NCI-H2107 (cell line): ENCODE data around the gene RNF224.

Experiments used
- DNase-seq: peaks from one replicate; lab custom pipeline; 2025; lab: John Stamatoyannopoulos, UW

The RNF224 gene

GRCh38 chr9:137227054-137227852, at the start of gene RNF224:
Gene RNF224 (plus strand): TSS chr9:137227502. CDS start chr9:137228336, 834 bp downstream.
- DNase-seq = peak; percentile 62

DNA sequence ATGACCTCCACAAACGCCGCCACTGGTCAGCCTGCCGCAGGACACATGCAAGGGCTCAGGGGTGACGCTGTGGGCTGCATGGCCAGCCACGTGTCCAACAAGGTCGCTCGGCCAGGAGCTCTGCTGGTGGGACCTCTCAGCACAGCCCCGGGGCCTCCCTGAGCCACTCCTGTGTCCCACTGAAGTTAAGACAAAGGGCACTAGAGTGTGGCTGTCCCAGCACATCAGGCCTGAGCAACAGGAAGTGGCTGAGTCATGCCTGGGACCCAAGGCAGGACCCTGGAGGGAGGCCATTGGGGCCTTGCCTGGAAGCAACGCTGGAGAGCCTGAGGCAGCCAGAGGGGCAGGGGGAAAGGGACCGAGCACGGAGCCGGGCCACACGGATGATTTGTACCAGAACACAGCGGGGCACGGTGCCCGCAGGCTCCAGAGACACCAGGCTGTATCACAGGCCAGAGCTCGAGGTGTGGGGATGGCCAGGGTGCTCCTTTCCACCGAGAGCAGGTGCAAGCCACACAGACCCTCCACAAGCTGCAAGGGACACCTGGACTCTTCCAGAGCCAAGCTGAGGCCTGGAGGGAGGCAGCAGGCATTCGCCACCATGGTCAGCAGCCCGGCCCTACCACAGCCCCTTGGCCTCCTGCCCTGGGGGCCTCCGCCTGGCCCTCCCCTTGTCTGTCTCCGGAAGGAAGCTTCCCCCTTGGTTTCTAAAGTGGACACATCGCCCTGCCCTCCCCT, 48.9 kb upstream of the RNF224 start:
- DNase-seq = no peak

GRCh38 chr9:137178939-137179630, 48.2 kb upstream of the RNF224 start:
- no peak for DNase-seq

GRCh38 chr9:137179761-137180160, 47.5 kb upstream of the RNF224 start:
- no peak for DNase-seq

GRCh38 chr9:137180491-137180890, 46.8 kb upstream of the RNF224 start:
- DNase-seq = no peak

GRCh38 chr9:137181680-137182079, 45.6 kb upstream of the RNF224 start:
- no peak for DNase-seq

GRCh38 chr9:137182836-137183235, 44.5 kb upstream of the RNF224 start:
- no peak for DNase-seq

DNA sequence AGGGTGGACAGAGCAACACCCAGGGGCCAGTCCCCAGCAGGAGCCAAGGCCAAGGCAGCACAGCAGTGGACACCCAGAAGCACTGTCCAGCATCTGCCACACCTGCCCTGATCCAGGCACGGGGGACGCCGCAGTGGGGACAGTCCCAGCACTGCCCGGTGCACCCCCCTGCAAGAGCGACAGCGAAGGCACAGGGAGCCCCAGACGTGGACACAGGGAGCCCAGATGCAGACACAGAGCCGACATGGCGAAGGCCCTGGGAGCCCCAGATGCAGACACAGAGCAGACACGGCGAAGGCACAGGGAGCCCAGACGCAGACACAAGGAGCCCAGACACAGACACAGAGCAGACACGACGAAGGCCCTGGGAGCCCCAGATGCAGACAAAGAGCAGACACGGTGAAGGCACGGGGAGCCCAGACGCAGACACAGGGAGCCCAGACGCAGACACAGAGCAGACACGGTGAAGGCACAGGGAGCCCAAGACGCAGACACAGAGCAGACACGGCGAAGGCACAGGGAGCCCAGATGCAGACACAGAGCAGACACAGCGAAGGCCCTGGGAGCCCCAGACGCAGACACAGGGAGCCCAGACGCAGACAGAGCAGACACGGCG, 43.2 kb upstream of the RNF224 start:
- DNase-seq = no peak

GRCh38 chr9:137184881-137185660, 42.2 kb upstream of the RNF224 start:
- no peak for DNase-seq

DNA sequence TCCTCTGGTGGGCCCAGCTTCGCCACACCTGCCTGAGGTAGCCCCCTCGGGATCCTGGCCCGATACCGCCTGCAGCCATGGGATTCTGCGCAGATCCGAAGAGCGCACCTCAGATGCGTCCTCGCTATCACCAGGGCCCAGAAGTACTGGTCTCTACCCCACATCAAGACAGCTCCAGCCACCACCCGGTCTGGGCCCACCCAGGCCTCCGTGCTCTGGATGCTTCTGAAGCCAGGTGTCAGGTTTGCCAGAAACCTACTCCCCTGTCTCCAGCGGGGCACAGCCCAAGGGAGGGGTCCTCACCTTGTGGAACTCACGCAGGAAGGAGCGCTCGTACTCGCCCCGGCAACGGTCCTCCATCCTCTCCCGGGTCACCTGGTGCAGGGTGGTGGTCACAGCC, 41.4 kb upstream of the RNF224 start:
- no peak for DNase-seq

DNA sequence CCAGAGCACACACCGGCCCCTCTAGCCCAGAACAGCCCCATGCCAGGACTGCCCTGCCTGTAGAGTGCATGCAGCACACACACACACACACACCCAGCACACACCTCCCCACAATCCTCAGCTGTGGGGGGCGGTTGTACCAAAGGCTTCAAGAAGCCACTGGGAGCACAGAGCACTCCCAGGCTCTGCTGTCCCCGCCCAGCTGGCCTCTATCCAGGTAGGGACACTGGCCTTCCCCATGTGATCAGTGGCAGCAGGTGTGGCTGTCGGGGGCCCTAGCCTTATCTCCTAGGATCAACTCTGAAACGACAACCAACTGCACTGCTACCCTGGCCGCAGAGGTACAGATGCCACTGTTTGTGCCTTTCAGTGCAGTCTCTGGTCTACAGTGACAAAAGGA, 40.9 kb upstream of the RNF224 start:
- no peak for DNase-seq

- DNase-seq = no peak
Observed at GRCh38 chr9:137187386-137187785, 39.9 kb upstream of the RNF224 start.

- no peak for DNase-seq
Observed at GRCh38 chr9:137188086-137188489, 39.2 kb upstream of the RNF224 start.

- DNase-seq = peak; percentile 91
Observed at GRCh38 chr9:137188490-137189296, 38.6 kb upstream of the RNF224 start, which contains the start of the genes ANAPC2 and SSNA1. Gene ANAPC2 (minus strand): TSS chr9:137188560. CDS start chr9:137188532, 28 bp downstream. Gene SSNA1 (plus strand): TSS chr9:137188676. CDS start chr9:137188727, 51 bp downstream.

- no peak for DNase-seq
Observed at GRCh38 chr9:137189297-137190295, 37.7 kb upstream of the RNF224 start.

DNA sequence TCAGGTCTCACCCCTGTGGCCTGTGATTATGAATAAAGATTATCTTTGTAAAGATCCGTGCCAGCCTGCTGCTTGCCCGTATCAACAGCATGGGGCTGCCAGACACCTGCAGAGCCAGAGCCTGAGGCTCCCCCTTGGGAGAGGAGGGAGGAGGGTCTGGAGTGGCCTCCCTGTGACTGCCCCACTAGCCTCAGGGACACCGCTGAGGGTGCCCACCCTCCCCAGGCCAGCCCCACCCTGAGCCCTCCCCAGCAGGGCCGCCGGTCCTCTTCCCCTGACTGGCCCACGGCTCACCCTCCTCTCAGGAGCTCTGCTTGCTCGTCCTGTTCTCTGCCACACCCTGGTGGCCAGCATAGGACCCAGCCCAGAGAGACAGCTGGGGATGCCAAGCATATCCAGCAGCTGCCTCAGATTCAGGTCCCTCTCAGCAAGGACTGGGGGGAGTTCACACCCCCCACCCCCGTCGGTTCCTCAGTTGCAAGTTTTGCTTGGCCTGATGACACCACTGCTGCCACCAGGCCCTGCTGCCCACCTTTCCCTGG, 36.9 kb upstream of the RNF224 start:
- DNase-seq = no peak

DNA sequence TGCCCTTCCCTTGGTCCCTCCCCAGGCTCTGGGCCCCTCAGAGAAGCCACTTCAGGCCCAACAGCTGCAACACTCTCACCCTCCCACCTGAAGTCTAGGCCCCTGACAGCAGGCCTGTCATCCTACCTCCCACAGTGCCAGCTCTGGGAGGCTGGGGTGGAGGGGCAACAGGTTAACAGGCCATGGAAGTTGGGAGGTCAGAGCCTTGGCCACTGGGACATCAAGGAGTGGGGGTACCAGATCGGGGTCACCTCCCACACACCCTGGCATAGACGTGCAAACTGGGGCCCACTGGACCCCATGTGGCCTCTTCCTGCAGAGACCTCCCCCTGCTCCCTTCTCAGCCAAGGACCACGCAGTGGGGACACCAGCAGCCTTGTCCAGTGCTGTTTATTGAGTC, 36.1 kb upstream of the RNF224 start:
- DNase-seq = no peak

- DNase-seq = no peak
Observed at GRCh38 chr9:137191691-137192447, 35.4 kb upstream of the RNF224 start.
